Measurements from ENCODE around the gene MSTN.
"Not testable (repeated sequence)": the region's sequence is repeated elsewhere in the genome, so short reads cannot be mapped to it uniquely, and the experiment has no call there.

Gene MSTN

GRCh38 chr2:190063624-190064023 lies 1.1 kb upstream of the MSTN start:
- no peak for DNase-seq (ENCODE audit: low spot score)

- no peak for DNase-seq (ENCODE audit: low spot score)
Measured at GRCh38 chr2:190062053-190062452, 476 bp downstream of the MSTN start.

GRCh38 chr2:190060626-190061025 lies 1.9 kb downstream of the MSTN start:
- no peak for DNase-seq (ENCODE audit: low spot score)

- DNase-seq (ENCODE audit: low spot score) = no peak
Measured at GRCh38 chr2:190060019-190060418, 2.5 kb downstream of the MSTN start.

GRCh38 chr2:190053426-190053825 lies 9.1 kb downstream of the MSTN start:
- DNase-seq (ENCODE audit: low spot score) = no peak

GRCh38 chr2:190052307-190052706 lies 10.2 kb downstream of the MSTN start:
- no peak for DNase-seq (ENCODE audit: low spot score)

DNA sequence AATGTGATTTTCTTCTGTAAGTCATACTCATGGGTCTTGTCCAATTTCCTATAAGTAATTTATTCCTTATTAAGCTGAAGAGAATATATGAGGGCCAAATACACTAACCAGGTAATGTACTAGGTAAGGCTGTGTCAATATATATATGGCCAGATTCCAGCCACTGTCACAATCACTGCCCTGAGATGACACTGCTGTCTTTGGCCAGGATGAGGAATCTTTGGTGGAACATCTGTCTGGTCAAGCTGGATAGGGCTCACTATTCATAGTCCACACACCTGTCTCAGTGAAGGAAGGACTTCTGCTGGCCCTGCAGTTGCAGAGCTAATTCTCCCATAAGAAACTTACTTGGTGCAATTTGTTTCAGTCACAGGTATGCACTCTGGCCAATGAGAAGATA lies 11.3 kb downstream of the MSTN start:
- DNase-seq (ENCODE audit: low spot score) = no peak

DNA sequence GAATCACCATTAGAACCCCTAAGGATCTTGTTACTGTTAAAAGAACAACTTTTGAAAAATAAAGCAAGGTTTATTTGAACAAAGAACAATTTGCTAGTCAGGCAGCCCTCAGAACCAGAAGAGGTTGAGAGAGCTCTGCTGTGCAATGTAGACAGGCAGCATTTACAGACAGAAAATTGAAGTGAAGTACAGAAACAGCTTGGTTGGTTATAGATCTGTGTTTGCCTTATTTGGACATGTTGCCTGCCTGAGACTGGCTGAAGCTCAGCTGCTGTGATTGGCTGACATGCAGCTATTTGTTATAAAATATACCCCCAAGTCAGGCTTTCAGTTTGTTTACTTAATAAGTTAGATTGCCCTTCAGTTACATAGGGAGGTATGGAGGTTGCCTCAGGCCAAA lies 12.5 kb downstream of the MSTN start:
- DNase-seq (ENCODE audit: low spot score) = no peak

GRCh38 chr2:190044866-190045265 lies 17.7 kb downstream of the MSTN start:
- DNase-seq (ENCODE audit: low spot score) = no peak

GRCh38 chr2:190043441-190043840 lies 19.1 kb downstream of the MSTN start:
- DNase-seq (ENCODE audit: low spot score) = no peak

DNA sequence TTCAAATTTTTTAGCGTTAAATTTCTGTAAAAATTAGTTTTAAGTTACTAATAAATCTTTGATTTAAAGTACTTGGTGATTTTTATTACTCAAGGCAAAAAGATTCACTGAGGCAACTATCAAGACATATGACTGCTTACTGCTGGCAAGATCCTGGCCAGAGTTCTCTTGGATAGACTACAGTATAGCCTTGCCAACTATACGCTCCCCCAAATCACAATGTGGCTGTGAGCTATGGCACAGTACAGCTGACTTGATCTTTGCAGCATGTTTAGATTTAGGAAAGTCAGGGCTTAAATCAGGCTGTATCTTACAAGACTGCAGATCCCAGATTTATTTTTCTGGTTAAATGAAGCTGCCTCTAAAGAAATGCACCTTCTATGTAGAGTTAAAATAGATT lies 26.5 kb downstream of the MSTN start:
- no peak for DNase-seq (ENCODE audit: low spot score)

GRCh38 chr2:190034417-190034816 lies 28.1 kb downstream of the MSTN start:
- DNase-seq (ENCODE audit: low spot score) = not testable (repeated sequence)

DNA sequence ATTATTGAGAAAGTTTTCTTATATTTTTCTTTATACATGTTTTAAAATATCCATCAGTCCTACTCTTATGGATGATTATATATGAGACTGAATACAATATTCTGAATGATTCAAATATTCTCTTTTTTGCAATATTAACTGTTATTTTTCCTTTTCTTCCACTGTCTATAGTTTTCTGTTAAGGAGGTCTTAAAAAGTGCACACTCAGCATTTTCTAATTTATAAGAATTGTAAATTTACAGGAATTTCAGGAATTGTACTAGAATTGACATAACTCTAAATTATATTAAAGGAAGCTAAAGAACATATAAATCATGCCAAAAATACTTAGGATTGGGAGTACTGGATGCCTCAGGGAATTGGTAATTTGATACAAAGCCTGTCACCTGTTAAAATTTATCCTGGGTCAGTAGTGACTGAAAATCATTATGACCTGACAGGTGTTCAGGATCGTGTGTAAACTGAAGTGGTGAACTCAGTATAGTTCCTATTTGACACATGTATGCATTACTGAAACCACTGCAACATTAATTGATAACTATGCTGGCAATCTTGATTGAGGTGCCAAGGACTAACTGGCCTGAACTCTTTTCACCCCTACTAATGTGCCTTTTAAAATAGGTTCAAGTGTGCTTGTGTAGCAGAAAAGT lies 30.4 kb downstream of the MSTN start:
- no peak for DNase-seq (ENCODE audit: low spot score)

DNA sequence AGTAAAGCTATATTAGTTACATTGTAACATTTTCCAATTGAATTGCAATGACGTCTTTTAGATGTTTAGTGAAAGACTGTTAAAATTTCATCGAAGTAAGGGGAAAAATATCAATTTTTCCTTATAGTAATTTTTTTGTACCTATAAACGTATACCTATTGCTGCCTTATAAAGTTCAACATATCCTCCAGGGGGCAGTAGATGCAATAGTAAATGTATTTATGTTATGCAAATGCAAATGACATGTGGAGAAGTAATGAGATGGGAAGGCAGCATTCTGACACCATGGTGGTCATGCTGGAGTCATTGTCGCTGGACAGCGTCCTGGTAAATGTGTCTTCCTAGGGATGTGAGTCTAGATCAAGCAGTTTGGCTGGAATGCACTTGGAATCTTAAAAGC lies 38.7 kb downstream of the MSTN start:
- DNase-seq (ENCODE audit: low spot score) = peak; percentile 5

DNA sequence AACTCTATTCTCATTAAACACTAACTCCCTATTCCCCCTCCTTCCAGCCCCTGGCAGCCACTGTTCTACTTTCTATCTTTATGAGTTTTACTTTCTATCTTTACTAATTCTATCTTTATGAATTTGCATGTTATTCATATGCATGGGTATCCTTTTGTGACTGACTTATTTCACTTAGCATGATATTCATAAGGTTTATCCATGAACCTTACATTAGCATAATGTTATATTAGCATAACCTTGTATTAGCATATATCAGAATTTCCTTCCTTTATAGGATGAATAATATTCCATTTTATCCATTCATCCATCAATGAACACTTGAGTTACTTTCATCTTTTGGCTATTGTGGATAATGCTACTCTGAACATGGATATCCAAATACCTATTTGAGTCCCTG lies 41.8 kb downstream of the MSTN start:
- DNase-seq (ENCODE audit: low spot score) = no peak

DNA sequence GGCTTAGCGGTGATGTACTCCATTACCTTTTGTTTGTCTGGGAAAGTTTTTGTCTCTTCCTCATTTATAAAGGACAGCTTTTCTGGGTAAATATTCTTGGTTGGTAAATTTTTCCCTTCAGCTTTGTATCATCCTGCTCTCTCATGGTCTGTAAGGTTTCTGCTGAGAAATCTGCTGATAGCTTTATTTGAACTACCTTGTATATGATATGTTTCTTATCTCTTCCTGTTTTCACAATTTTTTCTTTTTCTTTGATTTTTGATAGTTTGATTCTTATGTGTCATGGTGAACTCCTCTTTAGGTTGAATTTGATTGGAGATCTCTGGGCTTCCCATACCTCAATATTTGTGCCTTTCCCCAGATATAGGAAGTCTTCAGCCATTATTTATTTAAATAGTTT lies 44.7 kb downstream of the MSTN start:
- DNase-seq (ENCODE audit: low spot score) = no peak

DNA sequence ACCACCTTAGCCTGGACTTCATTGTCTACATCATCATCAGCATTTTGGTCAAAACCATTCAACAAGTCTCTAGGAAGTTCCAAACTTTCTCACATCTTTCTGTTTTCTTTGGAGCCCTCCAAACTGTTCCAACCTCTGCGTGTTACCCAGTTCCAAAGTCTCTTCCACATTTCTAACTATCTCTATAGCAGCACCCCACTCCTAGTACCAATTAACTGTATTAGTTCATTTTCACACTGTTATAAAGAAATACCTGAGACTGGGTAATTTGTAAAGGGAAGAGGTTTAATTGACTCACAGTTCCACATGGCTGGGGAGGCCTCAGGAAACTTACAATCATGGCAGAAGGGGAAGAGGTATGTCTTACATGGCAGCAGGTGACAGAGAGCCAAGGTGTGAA lies 46.6 kb downstream of the MSTN start:
- DNase-seq (ENCODE audit: low spot score) = not testable (repeated sequence)

Measured in AG08396 (cell line).